Stimulated activated CD8-positive, alpha-beta memory T cell treated with anti-CD3 and anti-CD28 coated beads, Interleukin-12 subunit alpha, Interleukin-12 subunit beta, amount 100 ng/mL, for 24 hours (primary cell): ENCODE data around the gene DXO.

ENCODE experiments used
- DNase-seq: peaks from one replicate; pipeline ENCODE4 v3.0.0-alpha.2; 2020; ENCODE audit errors: extremely low read depth

The DXO gene

DNA sequence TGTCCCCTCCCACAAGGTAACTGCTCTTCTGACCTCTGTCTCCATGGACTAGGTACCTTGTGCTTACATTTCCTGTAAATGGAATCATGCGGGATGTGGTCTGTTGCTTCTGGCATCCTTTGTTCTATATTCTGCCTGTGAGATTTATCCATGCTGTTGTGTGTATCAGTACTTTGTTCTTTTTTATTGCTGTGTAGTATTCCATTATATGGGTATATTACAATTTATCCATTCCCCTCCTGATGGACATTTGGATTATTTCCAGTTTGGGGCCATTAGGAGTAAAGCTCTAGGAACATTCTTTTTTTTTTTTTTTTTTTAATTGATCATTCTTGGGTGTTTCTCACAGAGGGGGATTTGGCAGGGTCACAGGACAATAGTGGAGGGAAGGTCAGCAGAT lies 41.0 kb downstream of the DXO start:
- DNase-seq, result no peak

DNA sequence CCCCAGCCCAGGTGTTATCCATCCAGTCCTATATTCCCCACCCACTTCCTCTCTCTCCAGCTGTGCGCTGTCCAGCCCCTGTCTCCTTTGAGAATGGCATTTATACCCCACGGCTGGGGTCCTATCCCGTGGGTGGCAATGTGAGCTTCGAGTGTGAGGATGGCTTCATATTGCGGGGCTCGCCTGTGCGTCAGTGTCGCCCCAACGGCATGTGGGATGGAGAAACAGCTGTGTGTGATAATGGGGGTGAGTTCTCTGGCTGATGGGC lies 43.3 kb downstream of the DXO start:
- no peak for DNase-seq

DNA sequence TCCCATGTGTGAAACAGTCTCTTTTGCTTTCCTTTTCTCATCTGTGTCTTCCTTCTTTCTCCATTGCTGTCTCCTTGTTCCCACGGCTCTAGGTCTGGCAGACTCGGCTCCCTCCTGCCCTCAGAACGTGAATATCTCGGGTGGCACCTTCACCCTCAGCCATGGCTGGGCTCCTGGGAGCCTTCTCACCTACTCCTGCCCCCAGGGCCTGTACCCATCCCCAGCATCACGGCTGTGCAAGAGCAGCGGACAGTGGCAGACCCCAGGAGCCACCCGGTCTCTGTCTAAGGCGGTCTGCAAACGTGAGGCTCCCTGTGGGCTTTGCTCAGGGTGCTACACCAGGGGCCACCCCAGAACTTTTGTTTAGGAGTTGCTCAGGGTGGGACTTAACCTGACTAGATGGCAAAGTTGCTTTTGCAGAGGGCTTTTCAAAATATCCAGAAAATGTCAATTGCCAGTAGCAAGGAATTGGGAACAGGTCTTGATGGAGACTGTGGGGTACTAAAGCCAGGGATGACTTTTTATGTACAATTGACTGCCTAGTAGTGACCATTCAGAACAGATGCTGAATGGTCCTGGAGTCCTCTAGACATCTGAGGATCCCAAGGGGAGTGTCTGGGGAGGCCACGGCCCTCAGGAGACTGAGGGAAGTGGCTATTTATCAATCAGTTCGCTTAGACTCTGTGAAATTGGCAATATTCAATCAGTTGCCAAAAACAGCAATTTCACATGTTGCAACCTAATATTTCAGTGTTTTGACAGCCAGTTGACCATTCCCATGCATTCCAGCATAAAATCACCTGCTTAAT lies 43.9 kb downstream of the DXO start:
- DNase-seq, result no peak

DNA sequence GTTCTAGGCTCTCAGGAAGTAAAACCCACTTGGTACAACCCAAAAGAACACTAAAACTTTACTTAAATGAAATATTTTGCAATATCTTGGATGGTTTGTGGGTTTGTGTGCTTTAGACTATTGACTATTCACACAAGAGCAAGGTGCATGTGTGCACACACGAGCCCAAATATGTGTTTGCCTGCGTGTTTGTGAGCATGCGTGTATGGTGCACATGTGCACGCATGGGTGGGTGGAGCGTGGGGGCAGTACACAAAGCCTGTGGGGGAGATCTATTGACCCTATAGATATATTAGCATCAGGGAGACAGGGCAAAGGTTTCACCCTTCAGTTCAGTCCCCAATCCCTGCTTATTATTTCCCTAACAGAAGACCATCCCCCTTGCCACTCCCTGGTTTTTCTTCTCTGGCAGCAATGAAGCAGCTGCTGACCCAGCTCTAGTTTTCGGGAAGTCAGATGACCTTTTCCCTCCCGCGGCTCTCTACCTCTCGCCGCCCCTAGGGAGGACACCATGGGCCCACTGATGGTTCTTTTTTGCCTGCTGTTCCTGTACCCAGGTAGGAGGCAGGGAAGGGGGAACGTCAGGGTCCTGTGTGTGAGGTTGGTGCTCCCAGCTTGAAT lies 44.6 kb downstream of the DXO start, which contains the start of gene C2:
TSS of gene C2 (plus strand) at position 476 of the 621 bp plus-strand sequence. CDS start at position 512, 36 bp downstream.
- DNase-seq, result no peak

DNA sequence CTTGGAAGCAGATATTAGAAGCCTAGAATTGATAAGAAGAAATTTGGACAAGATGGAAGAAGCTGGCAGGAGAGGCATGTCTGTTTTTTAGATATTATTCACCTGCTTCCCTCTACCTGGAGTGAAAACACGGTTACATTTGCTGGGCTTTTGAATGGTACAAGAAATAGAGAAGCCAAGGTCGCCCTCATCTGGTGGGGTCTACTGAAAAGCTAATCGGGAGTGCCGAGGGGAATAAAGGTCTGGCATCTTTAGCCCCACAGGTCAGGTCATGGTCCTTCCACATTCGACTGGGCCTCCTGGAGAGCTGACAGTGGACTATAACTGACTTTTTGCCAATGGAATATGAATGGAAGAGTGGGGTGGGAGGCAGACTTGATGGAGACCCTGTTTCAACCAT lies 49.0 kb downstream of the DXO start:
- DNase-seq, result no peak

DNA sequence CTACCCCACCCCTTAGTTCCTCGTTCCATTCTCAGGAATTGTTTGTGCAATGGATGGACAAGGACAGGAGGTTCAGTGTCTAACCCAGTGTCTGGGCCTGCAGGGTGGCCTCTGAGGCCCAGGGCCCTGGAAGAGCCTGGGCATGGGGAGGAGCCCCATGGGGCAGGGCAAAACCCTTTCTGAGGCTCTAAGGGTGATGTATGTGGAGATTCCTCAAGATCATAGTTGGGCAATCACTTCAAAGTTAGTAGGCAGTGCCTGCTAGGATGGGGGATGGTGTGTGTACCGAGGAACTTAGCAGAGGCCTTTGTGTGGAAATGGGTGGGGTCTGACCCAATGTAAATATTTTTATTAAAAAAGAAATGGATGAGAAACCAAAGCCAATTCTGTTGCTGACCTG lies 51.1 kb downstream of the DXO start:
- DNase-seq, result no peak
